Inflammatory macrophage treated with lipopolysaccharide for 1 hour (primary cell): ENCODE results near the gene HOOK2.
"Not testable (repeated sequence)": the region's sequence is repeated elsewhere in the genome, so short reads cannot be mapped to it uniquely, and the experiment has no call there.

Source experiments
- DNase-seq, 2 donors: peaks; one replicate each; pipeline ENCODE4 v3.0.0-alpha.2; 2020 to 2022

HOOK2 gene

GRCh38 chr19:12751635-12752034 is 23.7 kb downstream of the HOOK2 start, which contains the start of gene BEST2:
TSS of gene BEST2 (plus strand) at chr19:12751791. CDS start at chr19:12752593, 802 bp downstream.
- DNase-seq, result no peak

GRCh38 chr19:12750851-12751250 is 24.5 kb downstream of the HOOK2 start:
- no peak for DNase-seq

- DNase-seq, result no peak
These were observed 25.3 kb downstream of the HOOK2 start for GRCh38 chr19:12749938-12750521.

- DNase-seq, result no peak
These were observed 26.9 kb downstream of the HOOK2 start for GRCh38 chr19:12748489-12748888.

- no peak for DNase-seq
These were observed 30.0 kb downstream of the HOOK2 start for GRCh38 chr19:12745166-12745897.

- DNase-seq, result no peak
These were observed 37.5 kb downstream of the HOOK2 start for GRCh38 chr19:12737835-12738351.

- peak; percentile 88 to 99 for DNase-seq
These were observed 38.1 kb downstream of the HOOK2 start, which contains the start of gene GET3 for GRCh38 chr19:12736995-12737834. TSS of gene GET3 (plus strand) at chr19:12737497. CDS start at chr19:12737506, 9 bp downstream.

- peak; percentile 73 to 74 for DNase-seq
These were observed 41.8 kb downstream of the HOOK2 start for GRCh38 chr19:12733369-12734214.

GRCh38 chr19:12731337-12731736 is 44.0 kb downstream of the HOOK2 start:
- no peak for DNase-seq

GRCh38 chr19:12730064-12730463 is 45.3 kb downstream of the HOOK2 start:
- peak in 1 of 2 donors; percentile 13 for DNase-seq

- DNase-seq, result no peak
These were observed 47.5 kb downstream of the HOOK2 start for GRCh38 chr19:12727745-12728433.

- no peak for DNase-seq
These were observed 48.4 kb downstream of the HOOK2 start for GRCh38 chr19:12726988-12727316.

- not testable (repeated sequence) for DNase-seq
These were observed 49.7 kb downstream of the HOOK2 start for GRCh38 chr19:12725612-12726011.

- DNase-seq, result peak; percentile 33 to 49
These were observed 51.5 kb downstream of the HOOK2 start, which contains the start of gene TNPO2 for GRCh38 chr19:12723641-12724426. TSS of gene TNPO2 (minus strand) at chr19:12723932. CDS start at chr19:12720977, 2,955 bp downstream.

GRCh38 chr19:12723381-12723640 is 52.0 kb downstream of the HOOK2 start:
- DNase-seq, result no peak

- peak; percentile 98 for DNase-seq
These were observed 52.6 kb downstream of the HOOK2 start for GRCh38 chr19:12722566-12723380.

- peak; percentile 42 to 43 for DNase-seq
These were observed 53.4 kb downstream of the HOOK2 start for GRCh38 chr19:12721656-12722565.

GRCh38 chr19:12720851-12721655 is 54.3 kb downstream of the HOOK2 start:
- peak in 1 of 2 donors; percentile 10 for DNase-seq
